Activated B cell treated with CpG ODN at 0.5 μM for 24 hours (primary cell): ENCODE results near the gene SPRY1. TPM values are rescaled to one million over a fixed set of nuclear protein-coding genes. Genes with fewer than 3 reads are reported as not detected.

Experiments used
- ATAC-seq: fragments of 200-7000 bp; cut with Tn5 transposase; one replicate; pipeline ENCODE4 v1.10.0; 2021; ENCODE audit warnings: low read depth, mild to moderate bottlenecking, moderate library complexity
- CTCF ChIA-PET: fragments of 350-600 bp; sonication (Branson Sonifier 250); formaldehyde crosslinking; loops from one replicate; lab custom pipeline; 2021; ENCODE audit warnings: antibody characterized with exemption; lab: Charles Lee
- POLR2A ChIA-PET: fragments of 350-600 bp; sonication (Branson Sonifier 250); formaldehyde crosslinking; loops from one replicate; lab custom pipeline; 2021; ENCODE audit warnings: antibody characterized with exemption; lab: Charles Lee
- DNase-seq: peaks from one replicate; pipeline ENCODE4 v3.0.0; 2022
- H3K27ac Mint-ChIP-seq: one replicate; pipeline ENCODE4 v1.8.0; 2020; ENCODE audit warnings: mixed read lengths
- H3K27me3 Mint-ChIP-seq: one replicate; pipeline ENCODE4 v1.8.0; 2021; ENCODE audit warnings: mixed read lengths
- H3K36me3 Mint-ChIP-seq: one replicate; pipeline ENCODE4 v1.8.0; 2021; ENCODE audit warnings: low read depth, mixed read lengths
- H3K4me1 Mint-ChIP-seq: one replicate; pipeline ENCODE4 v1.8.0; 2021; ENCODE audit warnings: mixed read lengths
- H3K4me3 Mint-ChIP-seq: one replicate; pipeline ENCODE4 v1.8.0; 2020; ENCODE audit warnings: mild to moderate bottlenecking, mixed read lengths
- H3K9me3 Mint-ChIP-seq: one replicate; pipeline ENCODE4 v1.8.0; 2020; ENCODE audit warnings: mixed read lengths
- CTCF ChIP-seq: fragments of 200-600 bp; IDR thresholded peaks from one replicate; pipeline ENCODE4 v1.8.0; 2022; ENCODE audit warnings: antibody characterized with exemption, mild to moderate bottlenecking
- intact Hi-C: fragments of 100-400 bp; cut with micrococcal nuclease; formaldehyde crosslinking; loops from one replicate; pipeline ENCODE4 v1.15.1; 2024
- total RNA-seq: library from RNA; stranded (reverse); gene quantifications from 2 replicates; pipeline ENCODE4 v1.2.3, GENCODE V29; 2022

The SPRY1 gene
- total RNA-seq, 1 donor from 2014 or later: 4.1 TPM

DNA sequence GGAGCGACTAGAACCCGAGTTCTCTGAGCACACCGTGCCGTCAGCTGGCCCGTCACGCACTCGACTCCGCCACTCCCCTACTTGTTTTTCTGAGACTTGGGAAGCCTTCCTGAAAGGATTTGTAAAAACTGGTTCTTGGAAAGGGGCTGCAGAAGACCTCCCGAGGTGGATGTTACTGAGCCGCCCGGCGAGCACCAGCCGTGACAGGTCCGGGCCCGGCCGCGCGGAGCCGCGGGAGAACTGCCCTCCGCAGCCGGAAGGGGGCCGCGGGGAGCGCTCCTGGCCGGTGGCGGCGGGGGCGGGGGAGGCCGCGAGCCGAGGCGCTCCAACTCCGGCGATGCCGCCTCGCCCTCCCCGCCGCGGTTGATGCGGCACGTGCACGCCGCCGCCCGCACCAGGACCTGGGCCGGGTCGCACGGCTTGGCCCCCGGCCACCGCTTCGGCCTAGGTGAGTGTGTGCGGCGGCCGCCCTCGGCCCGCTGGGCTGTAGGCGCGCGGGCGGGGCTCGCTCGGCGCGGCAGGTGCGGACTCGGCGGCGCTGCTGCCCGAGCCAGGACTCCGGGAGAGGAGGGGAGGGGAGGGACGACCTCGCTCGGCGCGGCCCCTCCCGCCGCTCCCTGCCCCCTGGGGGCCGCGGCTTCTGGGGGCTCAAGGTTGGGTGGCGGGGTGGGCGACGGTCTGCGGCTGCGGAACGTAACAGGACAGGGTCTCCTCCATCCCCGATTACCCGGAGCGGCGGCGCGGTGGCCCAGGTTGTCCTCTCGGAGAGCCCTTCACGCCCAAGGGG lies 1.7 kb downstream of the SPRY1 start:
- TF ChIP-seq CTCF: no peak
- ChIA-PET POLR2A (interaction anchor here (1.0 to 1.3 kb wide), 2 partner anchors 46 to 166 kb away, joined by 3 to 5 read pairs; no protein-coding TSS in a partner anchor), CTCF (interaction anchor here (0.9 to 5.5 kb wide), 5 partner anchors 107 to 374 kb away, joined by 3 to 30 read pairs (median 3); no protein-coding TSS in a partner anchor)
- no peaks in the 10 kb centered on the region for H3K9me3 Mint-ChIP-seq
- peak overlapping the region; percentile 88 for H3K4me3 Mint-ChIP-seq
- H3K36me3 Mint-ChIP-seq: peaks cover 9% of the 10 kb centered on the region
- peaks cover 32% of the 10 kb centered on the region for H3K4me1 Mint-ChIP-seq
- peak; percentile 74 for DNase-seq
- intact Hi-C loops: loop anchor here (1.0 to 10.0 kb wide), 7 partner anchors 21 to 476 kb away; partner anchors contain the start of gene NUDT6
- H3K27ac Mint-ChIP-seq: peak overlapping the region; percentile 76
- peaks cover 14% of the 10 kb centered on the region for H3K27me3 Mint-ChIP-seq
- ATAC-seq: peak; percentile 72

DNA sequence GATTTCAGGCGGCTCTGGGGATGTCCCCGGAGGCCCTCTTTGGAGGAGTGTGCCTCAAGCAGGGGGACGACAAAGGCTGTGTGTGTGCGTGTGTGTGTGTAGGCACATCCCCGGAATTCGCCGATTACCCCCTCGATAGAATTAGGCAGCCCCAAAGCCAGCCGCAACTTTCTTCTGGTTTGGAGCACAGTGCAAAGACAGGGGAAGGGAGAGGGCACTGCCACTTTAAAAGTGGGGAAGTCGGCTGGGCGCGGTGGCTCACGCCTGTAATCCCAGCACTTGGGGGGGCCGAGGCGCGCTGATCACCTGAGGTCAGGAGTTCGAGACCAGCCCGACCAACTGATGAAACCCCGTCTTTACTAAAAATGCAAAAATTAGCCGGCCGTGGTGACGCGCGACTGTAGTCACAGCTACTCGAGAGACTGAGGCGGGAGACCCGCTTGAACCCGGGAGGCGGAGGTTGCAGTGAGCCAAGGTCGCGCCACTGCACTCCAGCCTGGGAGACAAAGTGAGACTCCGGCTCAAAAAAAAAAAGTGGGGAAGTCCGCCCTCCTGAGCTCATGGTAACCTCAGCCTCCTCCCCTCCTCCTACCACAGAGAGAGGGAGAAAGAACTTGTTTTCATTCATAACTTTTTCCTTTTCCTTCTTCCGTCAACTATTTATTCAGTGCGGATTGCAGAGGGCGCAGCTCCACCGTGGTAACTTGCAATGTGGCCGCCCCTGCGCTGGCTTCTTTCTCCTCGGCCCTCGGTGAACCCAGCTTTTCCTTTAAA lies 2.4 kb downstream of the SPRY1 start:
- peak; percentile 52 for DNase-seq
- peaks cover 14% of the 10 kb centered on the region for H3K27me3 Mint-ChIP-seq
- H3K4me1 Mint-ChIP-seq: peaks cover 32% of the 10 kb centered on the region
- ChIA-PET CTCF (interaction anchor here (0.9 to 2.1 kb wide), 4 partner anchors 13 to 374 kb away, joined by 3 to 10 read pairs (median 4); no protein-coding TSS in a partner anchor), POLR2A (interaction anchor here (0.6 to 1.7 kb wide), 4 partner anchors 43 to 165 kb away, joined by 3 to 10 read pairs (median 4); no protein-coding TSS in a partner anchor)
- H3K27ac Mint-ChIP-seq: peak overlapping the region; percentile 76
- H3K9me3 Mint-ChIP-seq: no peaks in the 10 kb centered on the region
- peak overlapping the region; percentile 84 for H3K4me3 Mint-ChIP-seq
- TF ChIP-seq CTCF: no peak
- peaks cover 9% of the 10 kb centered on the region for H3K36me3 Mint-ChIP-seq
- ATAC-seq: peak; percentile 6
- intact Hi-C loops: loop anchor here (1.0 to 10.0 kb wide), 10 partner anchors 20 to 667 kb away; partner anchors contain the start of genes BBS12 and NUDT6

DNA sequence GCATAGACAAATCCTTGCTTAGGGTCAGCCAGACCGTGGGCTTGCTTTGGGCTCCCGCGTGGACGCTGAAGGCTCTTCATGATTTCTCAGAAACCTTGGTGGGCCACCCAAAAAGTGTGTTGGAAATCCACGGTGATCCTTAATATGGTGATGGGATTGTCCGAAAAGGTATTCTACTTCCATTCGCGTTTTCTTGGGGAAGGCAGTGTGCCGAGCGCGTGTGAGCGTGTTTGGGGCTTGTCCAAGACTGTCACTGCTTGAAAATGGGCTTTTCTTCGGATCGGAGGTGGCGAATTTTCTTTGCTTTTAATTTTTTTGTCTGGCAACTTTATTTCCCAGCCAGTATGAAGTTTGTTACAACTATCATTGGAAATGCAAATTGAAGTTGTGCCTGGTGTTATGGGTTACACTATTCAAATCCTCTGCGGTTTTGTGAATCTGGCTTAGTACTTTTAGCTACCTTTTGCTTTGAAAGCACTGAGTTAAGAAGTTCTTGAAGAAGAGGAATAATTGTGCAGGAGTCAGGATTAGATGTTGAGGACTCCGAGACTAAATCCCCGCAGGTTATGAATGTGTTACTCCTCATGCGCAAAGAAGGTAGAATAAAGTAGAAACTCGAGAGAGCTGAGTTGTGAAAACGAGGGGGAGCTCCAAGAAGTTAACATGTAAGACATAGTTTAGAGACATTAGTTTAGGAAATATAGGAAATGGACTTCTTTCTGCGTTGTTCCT lies 3.2 kb downstream of the SPRY1 start:
- H3K27me3 Mint-ChIP-seq: peaks cover 14% of the 10 kb centered on the region

More for the DNA sequence above, 3.2 kb downstream of the SPRY1 start:
- peak overlapping the region; percentile 84 for H3K4me3 Mint-ChIP-seq
- ChIA-PET CTCF (interaction anchor here (0.9 to 2.1 kb wide), 4 partner anchors 12 to 373 kb away, joined by 3 to 10 read pairs (median 4); no protein-coding TSS in a partner anchor), POLR2A (interaction anchor here (0.6 to 1.7 kb wide), 3 partner anchors 43 to 165 kb away, joined by 3 to 10 read pairs (median 3); no protein-coding TSS in a partner anchor)
- peaks cover 32% of the 10 kb centered on the region for H3K4me1 Mint-ChIP-seq
- ATAC-seq (no peak), DNase-seq (no peak)
- TF ChIP-seq CTCF: no peak
- intact Hi-C loops: loop anchor here (1.0 to 10.0 kb wide), 8 partner anchors 19 to 667 kb away; partner anchors contain the start of genes BBS12 and NUDT6
- peak overlapping the region; percentile 76 for H3K27ac Mint-ChIP-seq
- H3K36me3 Mint-ChIP-seq: peaks cover 9% of the 10 kb centered on the region
- H3K9me3 Mint-ChIP-seq: no peaks in the 10 kb centered on the region
